Panc1 (cell line): ENCODE results near the gene H1-8.

Source experiments
- CTCF ChIP-seq: fragments of 450-650 bp; IDR thresholded peaks from 2 replicates; pipeline ENCODE4 v1.5.1; 2017; ENCODE audit warnings: mild to moderate bottlenecking
- SIN3A ChIP-seq: IDR thresholded peaks from 2 replicates; pipeline ENCODE4 v1.6.1; 2012; ENCODE audit warnings: low read depth, mild to moderate bottlenecking, low read length, moderate library complexity, borderline replicate concordance; ENCODE audit not compliant: insufficient read depth

- TF ChIP-seq CTCF (no peak), SIN3A (no peak)
These were observed 13.4 kb downstream of the H1-8 start for GRCh38 chr3:129556358-129556695.
